Thymus (tissue), 11 donors: Measurements from ENCODE around the gene ADPRHL1. TPM values are rescaled to one million over a fixed set of nuclear protein-coding genes. Genes with fewer than 3 reads are reported as not detected.

Source experiments
- DNase-seq, 9 donors: peaks; one replicate each; pipeline ENCODE4 v3.0.0-alpha.2; 2013; ENCODE audit warnings: low spot score in 9 of 9, low read depth in 6 of 9, missing footprints in 1 of 9
- H3K27ac ChIP-seq, 2 donors: one replicate each; pipeline ENCODE4 v1.5.1; 2013; ENCODE audit warnings: control low read depth in 1 of 2, low read depth in 1 of 2, low read length in 1 of 2, mild to moderate bottlenecking in 1 of 2, moderate library complexity in 1 of 2
- H3K27me3 ChIP-seq, 2 donors: one replicate each; pipeline ENCODE4 v1.5.1; 2013; ENCODE audit warnings: low read length in 1 of 2; ENCODE audit not compliant: control insufficient read depth in 2 of 2, insufficient read depth in 1 of 2
- H3K36me3 ChIP-seq, 2 donors: one replicate each; pipeline ENCODE4 v1.5.1; 2013; ENCODE audit warnings: low read length in 1 of 2, mild to moderate bottlenecking in 1 of 2, moderate library complexity in 1 of 2; ENCODE audit not compliant: control insufficient read depth in 2 of 2, insufficient read depth in 2 of 2
- H3K4me1 ChIP-seq, 2 donors: one replicate each; pipeline ENCODE4 v1.5.1; 2013; ENCODE audit warnings: low read length in 2 of 2; ENCODE audit not compliant: control insufficient read depth in 2 of 2, insufficient read depth in 2 of 2
- H3K4me3 ChIP-seq, 2 donors: one replicate each; pipeline ENCODE4 v1.5.1; 2013; ENCODE audit warnings: low read length in 2 of 2, control low read depth in 1 of 2, mild to moderate bottlenecking in 1 of 2
- H3K9me3 ChIP-seq, 2 donors: one replicate each; pipeline ENCODE4 v1.5.1; 2013; ENCODE audit warnings: low read length in 1 of 2, mild to moderate bottlenecking in 1 of 2; ENCODE audit not compliant: control insufficient read depth in 2 of 2, insufficient read depth in 1 of 2
- WGBS: extraction: QIAGEN DNeasy Blood & Tissue Kit; methylation state at CpG from one replicate; pipeline ENCODE4 v1.1.7; 2013; 5-methylcytosine and 5-hydroxymethylcytosine counted together
- polyA plus RNA-seq: library from polyadenylated mRNA; stranded (reverse); fragments of 200-250 nt; gene quantifications from one replicate; pipeline ENCODE4 v1.2.3, GENCODE V29; 2013
- total RNA-seq: library from RNA; stranded (reverse); fragments of 120-200 nt; gene quantifications from one replicate; pipeline ENCODE4 v1.2.4, GENCODE V29; 2013
- donor health status: healthy.

Gene ADPRHL1
- total and polyA plus RNA-seq, 2 donors, result 1.2 to 1.6 TPM

DNA sequence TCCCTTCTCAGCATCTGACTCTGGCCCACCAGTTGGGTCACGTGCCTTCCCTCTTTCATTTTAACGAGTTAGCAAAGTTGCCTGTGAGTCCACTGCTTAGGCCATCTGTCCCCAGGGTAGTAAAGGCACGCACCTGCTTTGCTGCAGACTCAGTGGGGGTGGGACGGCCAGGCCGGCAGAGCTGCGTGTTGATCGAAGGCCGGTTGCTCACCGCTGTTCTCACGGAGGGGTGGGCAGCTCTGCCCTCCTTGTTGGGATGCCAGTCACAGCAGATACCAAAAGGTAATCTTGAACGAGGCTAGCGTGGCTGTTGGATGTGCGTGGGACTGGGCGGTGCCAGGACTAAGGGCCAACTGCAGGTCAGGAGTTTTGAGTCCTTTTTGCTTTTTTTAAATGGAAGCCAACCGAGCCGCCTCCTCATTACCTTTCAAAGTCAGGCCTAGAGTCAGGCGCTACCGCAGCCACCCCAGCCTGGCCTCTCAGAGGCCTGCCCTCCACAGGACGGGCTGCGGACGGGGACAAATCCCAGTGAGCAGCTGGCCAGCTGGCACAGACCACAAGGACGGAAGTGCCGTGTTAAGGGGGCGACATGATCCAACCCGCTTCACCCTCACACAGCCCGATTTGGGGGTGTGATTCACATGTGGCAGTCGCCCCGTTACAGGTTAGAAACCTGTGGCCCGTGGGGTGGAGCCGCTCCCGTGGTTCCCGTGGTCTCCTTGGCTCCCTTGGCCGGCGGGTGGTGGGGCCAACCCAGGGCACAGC is 20.6 kb downstream of the ADPRHL1 start:
- Histone ChIP-seq H3K36me3 (peaks cover 0 to 2% of the 10 kb centered on the region in 2 donors), H3K27ac (no peak overlapping the region), H3K4me3 (no peak overlapping the region), H3K4me1 (no peaks in the 10 kb centered on the region), H3K9me3 (peaks cover 0 to 14% of the 10 kb centered on the region in 2 donors), H3K27me3 (no peaks in the 10 kb centered on the region)
- no peak for DNase-seq
- 94% methylated on average over 34 of the region's 34 CpGs for WGBS

DNA sequence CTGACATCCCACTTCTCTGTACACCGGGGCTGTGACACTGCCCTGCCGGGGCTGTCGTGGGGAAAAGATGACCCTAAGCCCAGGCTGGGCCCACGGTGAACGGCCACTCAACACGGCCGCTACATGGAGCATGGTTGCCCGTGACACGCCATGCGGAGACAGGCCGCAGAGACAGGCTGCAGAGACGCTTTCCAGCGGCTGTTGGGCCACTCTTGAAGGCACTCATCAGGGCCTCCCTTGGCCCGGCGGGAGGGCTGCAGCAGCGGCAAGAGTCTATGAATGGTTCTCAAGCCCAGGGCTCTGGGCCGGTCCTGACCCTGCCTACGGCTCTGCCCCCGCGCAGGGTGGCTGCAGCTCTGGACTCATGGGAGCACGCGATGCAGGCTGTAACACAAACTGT is 22.1 kb downstream of the ADPRHL1 start:
- H3K36me3 ChIP-seq, result peaks cover 0 to 2% of the 10 kb centered on the region in 2 donors
- no peak for DNase-seq
- H3K27me3 ChIP-seq, result no peaks in the 10 kb centered on the region
- no peak overlapping the region for H3K4me3 ChIP-seq
- H3K27ac ChIP-seq, result no peak overlapping the region
- no peaks in the 10 kb centered on the region for H3K4me1 ChIP-seq
- WGBS, result 96% methylated on average over 22 of the region's 22 CpGs
- H3K9me3 ChIP-seq, result peaks cover 0 to 10% of the 10 kb centered on the region in 2 donors

DNA sequence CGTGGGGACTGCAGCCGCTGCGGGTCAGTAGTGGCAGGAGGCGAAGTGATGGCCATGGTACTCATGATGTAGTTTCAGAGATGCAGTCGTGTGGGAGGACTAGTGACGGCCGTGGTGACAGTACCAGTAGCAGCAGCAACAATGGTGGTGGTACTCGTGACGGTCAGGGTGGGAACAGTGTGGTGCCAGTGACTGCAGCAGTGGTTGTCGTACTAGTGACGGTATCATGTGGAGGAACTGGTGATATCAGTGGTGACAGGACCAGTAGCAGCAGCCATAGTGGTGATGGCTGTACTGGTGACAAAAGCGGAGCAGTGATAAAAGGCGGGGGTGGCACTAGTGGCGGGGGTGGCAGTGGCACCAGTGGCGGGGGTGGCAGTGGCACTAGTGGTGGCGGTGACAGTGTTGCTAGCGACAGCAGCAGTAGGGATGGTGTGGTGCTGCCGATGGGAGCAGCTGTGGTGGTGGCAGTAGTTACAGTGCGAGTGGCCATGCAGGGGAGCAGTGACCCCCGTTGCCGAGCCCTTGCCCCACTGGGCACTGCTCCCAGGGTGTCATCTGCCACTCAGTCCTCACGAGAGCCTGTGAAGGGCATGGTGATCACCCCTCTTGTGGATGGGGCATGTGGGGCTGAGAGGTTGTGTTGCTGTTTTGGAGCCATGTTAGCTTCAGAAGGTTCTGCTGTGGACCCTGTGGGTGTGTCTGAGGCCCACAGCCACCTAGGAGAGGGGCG is 22.7 kb downstream of the ADPRHL1 start:
- no peak overlapping the region for H3K27ac ChIP-seq
- no peaks in the 10 kb centered on the region for H3K27me3 ChIP-seq
- no peak for DNase-seq
- peaks cover 0 to 2% of the 10 kb centered on the region in 2 donors for H3K36me3 ChIP-seq
- H3K4me1 ChIP-seq, result no peaks in the 10 kb centered on the region
- H3K4me3 ChIP-seq, result no peak overlapping the region
- 98% methylated on average over 23 of the region's 23 CpGs for WGBS
- H3K9me3 ChIP-seq, result peaks cover 0 to 7% of the 10 kb centered on the region in 2 donors

DNA sequence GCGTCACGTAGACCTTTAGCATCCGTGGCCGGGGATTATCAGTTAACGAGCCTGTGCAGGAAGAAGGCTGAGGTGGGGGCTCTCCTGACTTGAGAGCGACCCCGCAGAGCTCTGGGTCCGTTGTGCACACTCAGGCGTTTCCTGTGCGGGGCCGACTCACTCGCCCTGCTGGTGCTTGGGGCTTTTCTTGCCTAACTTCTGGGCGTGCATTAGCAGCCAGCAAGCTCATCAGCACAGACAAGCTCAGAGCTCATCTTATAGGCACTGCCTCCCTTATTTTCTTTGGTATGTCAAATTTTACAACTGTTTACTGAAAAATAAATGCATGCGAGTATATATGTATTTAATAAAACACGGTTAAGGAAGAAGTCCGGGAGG is 23.7 kb downstream of the ADPRHL1 start:
- no peaks in the 10 kb centered on the region for H3K4me1 ChIP-seq
- no peak for DNase-seq
- H3K27ac ChIP-seq, result no peak overlapping the region
- WGBS, result 91% methylated on average over 16 of the region's 16 CpGs
- peaks cover 1 to 7% of the 10 kb centered on the region in 2 donors for H3K9me3 ChIP-seq
- no peak overlapping the region for H3K4me3 ChIP-seq
- no peaks in the 10 kb centered on the region for H3K27me3 ChIP-seq
- peaks cover 0 to 2% of the 10 kb centered on the region in 2 donors for H3K36me3 ChIP-seq

DNA sequence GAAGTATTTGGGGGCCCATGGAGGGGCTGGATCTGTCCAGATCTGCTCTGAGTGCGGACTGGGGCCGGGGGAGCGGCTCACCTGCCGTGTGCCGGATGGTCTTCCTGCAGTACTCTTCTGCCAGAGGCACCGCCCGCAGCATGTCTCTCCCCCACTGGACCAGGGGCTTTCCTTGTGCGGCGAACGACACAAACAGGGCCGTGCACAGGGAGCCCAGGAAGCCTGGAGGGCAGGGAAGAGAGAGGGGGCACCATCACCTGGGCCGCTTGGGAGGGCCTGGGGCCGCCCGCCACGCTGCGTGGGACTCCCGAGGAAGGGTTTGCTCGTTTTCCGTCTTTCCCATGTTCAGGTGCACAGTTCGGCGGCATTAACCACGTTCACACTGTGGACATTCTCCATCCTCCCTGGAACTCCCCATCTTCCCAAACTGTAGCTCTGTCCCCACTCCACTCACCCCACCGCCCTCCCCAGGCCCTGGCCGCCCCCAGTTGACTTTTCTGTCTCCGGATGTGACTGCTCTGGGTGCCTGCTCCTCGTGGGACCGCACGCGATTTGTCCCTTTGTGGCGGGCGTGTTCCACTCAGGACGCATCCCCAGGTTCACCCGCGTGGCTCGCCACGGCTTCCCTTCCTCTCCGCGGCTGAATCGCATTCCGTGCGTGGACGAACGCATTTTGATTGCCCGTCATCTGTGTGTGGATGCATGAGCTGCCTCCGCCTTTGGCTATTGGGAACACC is 24.2 kb downstream of the ADPRHL1 start:
- WGBS, result 98% methylated on average over 45 of the region's 45 CpGs
- no peaks in the 10 kb centered on the region for H3K4me1 ChIP-seq
- no peak for DNase-seq

DNA sequence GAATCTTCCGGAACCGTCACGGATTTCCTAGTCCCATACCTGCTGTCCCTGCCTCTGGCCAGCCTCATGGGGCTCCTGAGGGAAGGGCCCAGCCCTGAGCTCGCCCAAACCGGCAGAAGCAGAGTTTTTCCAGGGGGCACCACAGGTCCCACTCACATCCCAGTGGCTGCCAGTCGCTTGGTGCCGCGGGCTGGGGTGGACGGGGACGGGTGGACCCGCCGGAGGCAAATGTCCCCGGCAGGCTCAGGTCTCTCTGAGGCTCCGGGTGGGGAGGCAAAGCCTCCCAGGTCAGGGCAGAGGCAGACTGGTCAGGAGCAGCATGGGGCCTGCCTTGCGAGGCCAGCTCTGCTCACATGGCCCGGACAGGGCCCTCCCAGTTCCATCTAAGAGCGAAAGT is 24.8 kb downstream of the ADPRHL1 start:
- WGBS, result 98% methylated on average over 17 of the region's 17 CpGs
- DNase-seq, result no peak

More for the DNA sequence above, 24.2 kb downstream of the ADPRHL1 start:
- Histone ChIP-seq H3K27me3 (no peaks in the 10 kb centered on the region), H3K36me3 (peaks cover 0 to 2% of the 10 kb centered on the region in 2 donors), H3K27ac (no peak overlapping the region), H3K9me3 (peaks cover 1 to 7% of the 10 kb centered on the region in 2 donors), H3K4me3 (no peak overlapping the region)

DNA sequence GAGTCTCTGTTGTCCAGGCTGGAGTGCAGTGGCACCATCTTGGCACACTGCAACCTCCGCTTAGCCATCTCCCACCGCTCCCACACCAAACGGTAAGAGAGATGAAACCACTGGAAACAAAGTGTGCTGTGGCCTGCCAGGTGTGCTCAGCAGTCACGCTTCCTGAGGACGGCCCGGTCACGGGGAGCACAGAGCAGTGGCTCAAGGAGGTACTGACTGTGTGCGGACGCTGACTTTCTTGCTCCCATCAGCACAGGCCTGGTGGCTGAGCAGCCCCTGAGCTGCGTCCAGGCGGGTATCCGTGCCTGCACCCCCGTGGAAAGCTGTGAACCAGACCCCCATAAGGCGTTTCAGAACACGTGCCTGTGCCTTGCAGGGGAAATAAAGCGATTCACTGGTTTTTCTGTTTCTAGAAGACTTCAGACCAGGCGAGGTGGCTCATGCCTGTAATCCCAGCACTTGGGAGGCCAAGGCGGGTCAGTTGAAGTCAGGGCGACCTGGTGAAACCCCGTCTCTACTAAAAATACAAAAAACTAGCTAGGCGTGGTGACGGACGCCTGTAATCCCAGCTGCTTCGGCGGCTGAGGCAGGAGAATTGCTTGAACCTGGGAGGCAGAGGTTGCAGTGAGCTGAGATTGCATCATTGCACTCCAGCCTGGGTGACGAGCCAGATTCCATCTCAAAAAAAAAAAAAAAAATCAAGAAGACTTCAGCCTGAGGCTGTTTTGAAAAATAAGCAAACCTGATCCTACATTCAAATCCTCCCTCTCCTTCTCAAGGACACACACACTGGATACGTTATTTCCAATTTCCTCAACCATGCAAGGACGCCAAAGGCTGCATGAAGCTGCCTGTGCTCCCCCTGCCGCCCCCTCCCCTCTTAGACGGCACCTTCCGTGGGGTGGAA is 25.5 kb downstream of the ADPRHL1 start:
- Histone ChIP-seq H3K9me3 (peaks cover 1 to 4% of the 10 kb centered on the region in 2 donors), H3K27me3 (no peaks in the 10 kb centered on the region), H3K36me3 (peaks cover 0 to 2% of the 10 kb centered on the region in 2 donors), H3K4me3 (no peak overlapping the region), H3K4me1 (no peaks in the 10 kb centered on the region), H3K27ac (no peak overlapping the region)
- no peak for DNase-seq
- 92% methylated on average over 31 of the region's 31 CpGs for WGBS

More for the DNA sequence above, 24.8 kb downstream of the ADPRHL1 start:
- Histone ChIP-seq H3K27ac (no peak overlapping the region), H3K9me3 (peaks cover 1 to 7% of the 10 kb centered on the region in 2 donors), H3K4me1 (no peaks in the 10 kb centered on the region), H3K4me3 (no peak overlapping the region), H3K36me3 (peaks cover 0 to 2% of the 10 kb centered on the region in 2 donors), H3K27me3 (no peaks in the 10 kb centered on the region)

DNA sequence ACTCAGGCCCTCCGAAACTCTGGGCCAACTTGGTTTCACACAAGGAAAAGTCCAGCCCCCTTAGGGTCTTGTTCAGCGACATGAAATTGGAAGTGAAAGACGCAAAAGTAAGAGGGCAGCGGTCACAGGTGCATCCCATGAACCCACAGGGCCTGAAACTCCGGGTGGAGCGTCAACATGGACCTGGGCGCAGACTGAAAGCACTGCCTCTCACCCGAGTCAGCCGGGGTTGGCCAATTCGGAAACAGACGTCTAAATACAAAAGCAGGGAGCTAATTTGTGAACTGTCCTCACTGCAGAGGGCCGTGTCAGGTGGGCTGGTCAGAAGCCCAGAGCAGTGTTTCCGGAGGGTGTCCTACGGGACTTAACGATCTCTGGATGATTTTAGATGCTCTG is 26.7 kb downstream of the ADPRHL1 start:
- H3K4me3 ChIP-seq, result no peak overlapping the region
- H3K9me3 ChIP-seq, result peaks cover 1 to 3% of the 10 kb centered on the region in 2 donors
- no peak overlapping the region for H3K27ac ChIP-seq
- no peak for DNase-seq
- WGBS, result 98% methylated on average over 15 of the region's 15 CpGs
- H3K27me3 ChIP-seq, result no peaks in the 10 kb centered on the region
- no peaks in the 10 kb centered on the region for H3K4me1 ChIP-seq
- H3K36me3 ChIP-seq, result peaks cover 0 to 2% of the 10 kb centered on the region in 2 donors
